ENCODE measurements around the gene GBE1.
"Not testable (repeated sequence)": the region's sequence is repeated elsewhere in the genome, so short reads cannot be mapped to it uniquely, and the experiment has no call there.

Gene GBE1

GRCh38 chr3:81760924-81761903 is at the start of gene GBE1:
GBE1 (minus strand) TSS chr3:81761645; CDS start chr3:81761517, 128 bp downstream.
- in situ Hi-C loops (cut with MboI; ENCODE audit: low sequenced_read_pairs) = no loop called here

- in situ Hi-C loops (cut with MboI; ENCODE audit: low sequenced_read_pairs) = no loop called here
Observed at GRCh38 chr3:81808900-81809299, 47.5 kb upstream of the GBE1 start.

DNA sequence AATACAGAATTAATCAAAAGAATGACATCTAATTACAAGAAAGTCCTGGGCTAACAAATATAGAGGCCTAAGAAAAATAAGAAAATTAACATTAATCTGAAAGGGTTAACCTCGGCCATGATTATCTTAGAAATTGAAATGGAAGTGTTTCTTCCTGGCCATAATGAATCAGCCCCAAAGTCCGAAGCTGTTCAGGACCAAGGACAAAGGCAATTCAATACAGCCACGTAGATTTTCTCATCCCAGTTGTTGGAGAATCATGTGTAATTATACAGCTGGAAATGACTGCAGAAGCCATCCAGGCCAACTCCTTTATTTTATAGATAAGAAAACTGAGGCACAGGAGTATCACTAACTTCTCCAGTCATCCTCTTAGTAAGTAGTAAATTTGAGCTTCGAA is 38.0 kb upstream of the GBE1 start:
- in situ Hi-C loops (cut with MboI; ENCODE audit: low sequenced_read_pairs) = no loop called here

- in situ Hi-C loops (cut with MboI; ENCODE audit: low sequenced_read_pairs) = no loop called here
Observed at GRCh38 chr3:81793410-81793809, 32.0 kb upstream of the GBE1 start.

DNA sequence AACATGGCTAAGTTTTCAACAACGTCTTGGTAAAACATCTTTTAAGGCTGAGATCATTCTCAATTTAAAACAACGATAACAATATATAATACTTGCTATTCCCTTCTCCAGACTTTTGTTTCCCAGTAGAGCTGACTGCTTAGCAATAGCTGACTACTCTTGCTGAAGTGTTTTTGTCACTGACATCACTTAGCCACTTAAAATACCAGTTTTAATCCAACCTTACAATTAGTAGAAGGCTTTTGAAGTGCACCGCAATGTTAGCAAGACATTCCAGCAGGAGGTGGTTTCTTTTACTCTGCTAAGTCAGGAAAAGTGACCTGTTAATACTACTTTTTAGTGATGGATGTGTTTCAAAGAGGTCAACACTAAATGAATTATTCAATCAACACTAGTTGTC is 28.7 kb upstream of the GBE1 start:
- in situ Hi-C loops (cut with MboI; ENCODE audit: low sequenced_read_pairs) = no loop called here

DNA sequence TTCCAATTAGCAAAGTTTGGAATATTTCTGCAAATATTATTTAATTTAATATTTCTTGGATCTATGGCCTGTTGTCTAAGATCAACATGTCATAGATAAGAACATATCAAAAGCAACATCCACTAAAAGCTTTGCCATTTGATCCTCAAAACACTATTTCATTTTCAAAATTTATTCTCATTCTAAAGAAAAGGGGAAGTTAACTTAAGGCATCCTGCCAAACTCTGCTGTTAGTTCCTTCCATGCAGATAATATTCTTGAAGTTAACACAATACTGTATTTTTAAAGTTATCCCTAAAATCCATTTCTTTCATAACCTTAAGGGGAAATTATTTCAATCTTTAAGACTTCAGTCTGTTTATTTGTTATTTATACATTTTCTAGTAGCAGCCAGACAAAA is 28.2 kb upstream of the GBE1 start:
- in situ Hi-C loops (cut with MboI; ENCODE audit: low sequenced_read_pairs) = no loop called here

- in situ Hi-C loops (cut with MboI; ENCODE audit: low sequenced_read_pairs) = no loop called here
Observed at GRCh38 chr3:81788610-81789009, 27.2 kb upstream of the GBE1 start.

GRCh38 chr3:81788044-81788443 is 26.6 kb upstream of the GBE1 start:
- in situ Hi-C loops (cut with MboI; ENCODE audit: low sequenced_read_pairs) = no loop called here

DNA sequence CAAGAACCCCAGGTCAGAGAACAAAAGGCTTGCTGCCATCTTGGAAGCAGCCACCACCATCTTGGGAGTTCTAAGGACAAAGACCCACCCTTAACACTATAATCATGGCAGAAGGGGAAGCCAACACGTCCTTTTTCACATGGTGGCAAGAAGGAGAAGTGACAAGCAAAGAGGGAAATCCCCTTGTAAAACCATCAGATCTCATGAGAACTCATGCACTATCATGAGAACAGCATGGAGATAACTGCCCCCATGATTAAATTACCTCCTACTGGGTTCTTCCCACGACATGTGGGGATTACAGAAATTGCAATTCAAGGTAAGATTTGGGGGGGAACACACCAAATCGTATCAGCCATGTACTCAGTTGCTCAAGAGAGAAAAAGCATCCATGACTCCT is 21.1 kb upstream of the GBE1 start:
- in situ Hi-C loops (cut with MboI; ENCODE audit: low sequenced_read_pairs) = no loop called here

DNA sequence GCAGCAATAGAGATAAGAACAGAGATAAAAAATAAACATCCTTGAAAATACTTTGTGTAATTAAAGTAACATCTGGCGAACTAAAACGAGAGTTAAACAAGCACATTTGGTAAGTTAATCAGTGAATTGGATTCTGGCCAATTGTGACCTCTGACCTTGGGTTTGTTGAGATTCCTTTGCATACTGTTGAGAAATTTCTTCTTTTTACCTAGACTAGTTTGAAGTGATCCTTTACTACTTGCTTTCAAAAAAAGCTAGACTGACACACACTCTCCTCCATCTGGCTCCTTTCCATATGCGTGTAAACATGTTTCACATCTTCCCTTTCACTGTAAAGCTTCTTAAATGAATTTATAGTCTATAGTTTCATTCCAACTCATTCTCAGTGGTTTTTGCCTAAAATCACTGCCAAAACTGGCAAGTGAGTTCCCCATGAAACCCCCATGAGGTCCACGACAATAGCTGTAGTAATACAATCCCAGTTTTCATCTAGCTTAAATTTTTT is 17.3 kb upstream of the GBE1 start:
- in situ Hi-C loops (cut with MboI; ENCODE audit: low sequenced_read_pairs) = no loop called here

DNA sequence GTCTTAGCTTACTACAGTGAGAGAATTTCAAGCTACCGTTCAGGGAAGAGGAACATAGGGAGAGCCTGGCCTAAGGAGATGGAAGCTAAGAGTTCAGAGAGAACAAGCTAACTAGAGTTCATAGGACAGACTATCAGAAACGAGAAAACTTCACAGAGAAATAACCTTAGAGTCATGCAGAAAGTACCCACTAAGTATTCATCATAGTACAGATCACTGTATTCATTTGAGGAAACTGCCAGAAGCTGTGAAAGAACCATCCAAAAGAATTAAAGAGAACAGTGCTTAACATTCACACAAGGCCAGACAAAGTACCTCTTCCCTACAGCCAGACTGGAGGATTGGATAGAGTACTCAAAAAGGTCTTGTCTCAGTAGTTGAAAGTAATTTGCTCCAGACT is 15.2 kb upstream of the GBE1 start:
- in situ Hi-C loops (cut with MboI; ENCODE audit: low sequenced_read_pairs) = no loop called here

- in situ Hi-C loops (cut with MboI; ENCODE audit: low sequenced_read_pairs) = no loop called here
Observed at GRCh38 chr3:81770710-81771109, 9.3 kb upstream of the GBE1 start.

DNA sequence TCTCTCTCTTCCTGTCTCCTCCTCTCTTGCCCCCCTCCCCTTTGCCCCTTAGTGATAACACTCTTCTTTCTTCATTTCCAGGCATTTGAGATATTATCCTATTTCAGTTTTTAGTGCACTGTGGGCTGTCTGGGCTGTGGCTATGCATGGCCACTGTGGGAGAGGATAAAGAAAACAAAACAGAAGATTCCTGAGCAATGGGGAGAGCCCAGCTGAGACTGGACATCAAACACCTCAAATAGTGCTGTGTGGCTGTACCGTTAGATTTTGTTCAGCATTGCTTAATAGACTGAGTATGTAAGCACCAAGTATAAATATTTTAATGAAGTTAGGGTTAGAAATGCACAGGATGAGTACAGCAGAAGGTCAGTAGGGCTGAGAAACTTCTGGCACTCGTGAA is 7.9 kb upstream of the GBE1 start:
- in situ Hi-C loops (cut with MboI; ENCODE audit: low sequenced_read_pairs) = no loop called here

GRCh38 chr3:81767250-81767859 is 5.9 kb upstream of the GBE1 start:
- in situ Hi-C loops (cut with MboI; ENCODE audit: low sequenced_read_pairs) = not testable (repeated sequence)

- in situ Hi-C loops (cut with MboI; ENCODE audit: low sequenced_read_pairs) = no loop called here
Observed at GRCh38 chr3:81765400-81765799, 4.0 kb upstream of the GBE1 start.

DNA sequence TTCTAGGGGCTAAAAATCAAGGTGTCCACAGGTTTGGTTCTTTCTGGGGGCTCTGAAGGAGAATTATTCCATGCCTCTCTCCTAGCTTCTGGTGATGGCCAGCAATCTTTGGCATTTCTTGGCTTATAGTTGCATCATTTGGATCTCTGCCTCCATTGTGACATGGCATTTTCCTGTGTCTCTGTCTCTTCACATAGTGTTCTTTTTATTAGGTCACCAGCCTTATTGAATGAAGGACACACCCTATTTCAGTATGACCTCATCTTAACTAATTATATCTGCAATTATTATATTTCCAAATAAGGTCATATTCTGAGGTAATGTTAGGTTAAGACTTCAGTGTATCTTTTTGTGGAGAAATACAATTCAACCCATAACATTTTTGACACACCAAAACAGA is 3.2 kb upstream of the GBE1 start:
- in situ Hi-C loops (cut with MboI; ENCODE audit: low sequenced_read_pairs) = no loop called here

DNA sequence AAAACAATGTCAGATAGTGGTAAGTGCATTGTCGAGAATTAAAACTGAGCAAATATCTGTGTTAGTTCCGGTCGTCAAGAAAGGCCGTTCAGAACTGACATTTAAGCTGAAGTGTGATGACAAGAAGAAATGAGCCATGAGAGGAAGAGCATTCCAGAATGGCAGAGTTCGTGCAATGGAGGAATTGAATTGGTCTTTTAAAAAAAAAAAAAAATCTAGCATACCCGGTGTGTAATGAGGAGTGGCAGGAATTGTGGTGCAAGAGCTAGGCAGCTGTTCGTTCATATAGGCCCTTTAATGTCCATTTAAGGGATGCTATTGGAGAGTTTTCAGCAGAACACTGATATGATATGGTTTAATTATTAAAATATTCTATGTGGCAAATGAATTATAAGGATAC is 2.6 kb upstream of the GBE1 start:
- in situ Hi-C loops (cut with MboI; ENCODE audit: low sequenced_read_pairs) = no loop called here

GRCh38 chr3:81763001-81763400 is 1.6 kb upstream of the GBE1 start:
- in situ Hi-C loops (cut with MboI; ENCODE audit: low sequenced_read_pairs) = no loop called here

DNA sequence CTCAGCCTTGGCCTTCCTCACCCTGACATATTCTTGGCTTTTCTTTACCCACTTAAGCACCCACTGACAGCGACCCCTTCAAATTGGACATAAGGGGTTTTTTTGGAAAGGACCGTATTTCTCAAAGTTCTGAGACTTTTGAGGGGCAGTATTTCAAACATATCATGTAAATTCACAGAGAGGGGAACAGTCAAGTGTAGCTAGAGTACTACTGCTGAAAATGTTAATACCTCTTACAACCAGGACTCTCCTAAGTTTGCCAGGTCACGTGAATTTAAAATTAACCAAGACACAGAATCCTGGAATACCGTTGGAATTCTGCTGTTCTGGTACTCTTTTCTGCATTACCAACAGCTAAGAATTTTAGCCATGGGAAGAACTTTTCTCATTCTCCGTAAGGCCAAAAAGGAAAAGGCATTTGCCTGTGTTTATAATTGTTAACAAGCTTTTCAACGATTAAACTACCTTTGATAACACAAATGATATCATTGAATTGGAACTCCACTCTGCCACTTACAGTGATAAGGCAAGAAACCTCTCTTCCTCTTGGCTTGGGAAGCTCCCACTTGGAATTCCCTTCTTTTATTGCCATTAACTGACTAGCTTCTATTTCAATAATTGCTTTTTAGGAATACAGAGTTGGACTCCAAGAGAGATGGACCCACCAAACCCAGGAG is 597 bp upstream of the GBE1 start:
- in situ Hi-C loops (cut with MboI; ENCODE audit: low sequenced_read_pairs) = no loop called here

DNA sequence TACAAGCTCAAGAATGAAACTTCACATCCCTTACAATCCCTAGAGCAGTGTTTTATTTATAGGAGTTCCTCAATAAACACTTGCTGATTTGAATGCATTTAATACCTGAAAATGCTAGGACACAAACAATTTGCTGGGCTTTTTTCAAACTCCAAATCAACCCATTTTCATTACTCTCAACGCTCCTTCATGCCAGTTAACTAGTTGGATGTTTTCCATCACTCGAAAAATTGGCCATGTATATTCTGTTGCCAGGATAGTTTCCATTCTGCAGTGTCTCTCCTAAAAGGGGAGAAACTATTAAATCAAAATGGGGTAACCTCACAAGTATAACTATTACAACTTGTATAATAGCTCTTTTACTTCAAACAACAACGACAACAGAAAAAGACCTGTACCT is 1.2 kb downstream of the GBE1 start:
- in situ Hi-C loops (cut with MboI; ENCODE audit: low sequenced_read_pairs) = no loop called here

GRCh38 chr3:81758771-81759170 is 2.7 kb downstream of the GBE1 start:
- in situ Hi-C loops (cut with MboI; ENCODE audit: low sequenced_read_pairs) = not testable (repeated sequence)

DNA sequence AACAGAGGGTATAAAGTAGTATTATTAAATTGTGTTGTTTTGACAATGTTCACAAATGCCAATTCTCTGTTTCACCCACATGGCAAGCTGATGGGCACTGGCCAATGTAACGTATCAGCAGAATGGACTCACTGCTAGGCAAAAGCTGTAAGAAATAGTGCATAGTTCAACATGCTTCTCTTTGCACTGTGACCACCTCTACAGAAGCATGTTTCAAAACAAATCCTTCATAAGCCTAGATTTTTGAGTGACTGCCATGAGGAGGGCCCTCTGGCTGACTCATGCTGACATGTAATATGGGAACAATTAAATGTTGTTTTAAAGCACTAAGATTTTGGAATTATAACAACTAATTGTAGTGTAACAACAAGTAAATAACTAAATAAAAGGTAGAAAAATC is 3.2 kb downstream of the GBE1 start:
- in situ Hi-C loops (cut with MboI; ENCODE audit: low sequenced_read_pairs) = no loop called here

All from hTERT RPE-1 (cell line).